GM18861 (cell line): ENCODE results near the gene C19orf25.
"Not testable (repeated sequence)": the region's sequence is repeated elsewhere in the genome, so short reads cannot be mapped to it uniquely, and the experiment has no call there.

Experiments
- ATAC-seq: cut with Tn5 transposase; IDR thresholded peaks from one replicate; pipeline ENCODE4 v1.9.1; 2021; ENCODE audit not compliant: unreplicated experiment

C19orf25 gene

GRCh38 chr19:1481893-1482360 lies 2.9 kb upstream of the C19orf25 start:
- ATAC-seq, result no peak

DNA sequence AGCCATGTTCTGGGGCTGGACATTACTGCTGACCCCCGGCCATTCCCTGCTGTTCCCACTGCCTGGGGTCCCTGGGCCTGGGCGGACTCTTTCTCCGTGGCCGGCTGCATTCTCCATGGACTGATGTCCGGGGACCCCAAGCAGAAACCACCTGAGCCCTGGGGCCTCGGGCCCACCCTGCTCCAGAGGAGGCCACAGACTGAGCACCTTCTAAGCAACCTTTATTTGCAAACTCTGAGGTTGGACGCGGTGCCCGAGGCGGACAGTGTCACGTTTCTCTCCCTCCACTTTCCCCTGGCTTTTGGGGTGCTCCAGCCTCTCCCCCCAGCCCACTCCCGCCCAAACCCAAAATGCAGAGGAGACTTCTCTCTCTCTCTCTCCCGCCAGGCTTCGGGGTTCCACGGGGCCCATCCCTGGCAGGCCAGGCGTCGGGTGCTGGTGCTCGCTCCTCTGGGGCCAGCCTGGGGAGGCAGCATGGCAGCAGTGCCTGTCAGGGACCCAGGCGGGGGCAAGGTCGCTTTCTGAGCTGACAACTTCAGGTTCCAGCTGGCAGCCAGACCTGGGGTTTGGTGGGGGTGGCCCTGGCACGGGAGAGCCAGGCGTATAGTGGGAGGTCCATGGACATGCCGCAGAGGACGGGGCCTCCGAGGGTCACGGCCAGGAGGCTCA lies 2.3 kb upstream of the C19orf25 start:
- ATAC-seq, result no peak

DNA sequence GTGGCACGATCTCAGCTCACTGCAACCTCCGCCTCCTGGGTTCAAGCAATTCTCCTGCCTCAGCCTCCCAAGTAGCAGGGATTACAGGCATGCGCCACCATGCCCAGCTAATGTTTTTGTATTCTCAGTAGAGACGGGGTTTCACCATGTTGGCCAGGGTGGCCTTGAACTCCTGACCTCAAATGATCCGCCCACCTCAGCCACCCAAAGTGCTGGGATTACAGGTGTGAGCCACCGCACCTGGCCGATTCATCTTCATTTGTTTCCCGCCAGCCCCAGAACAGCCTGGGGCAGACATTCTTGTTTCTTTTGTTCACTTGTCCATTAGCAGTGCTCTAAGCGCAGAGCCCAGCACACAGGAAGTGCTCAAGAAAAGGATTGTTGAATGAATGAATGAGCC lies 2.0 kb downstream of the C19orf25 start:
- ATAC-seq, result not testable (repeated sequence)

- ATAC-seq, result no peak
Measured at GRCh38 chr19:1475751-1476437, 3.1 kb downstream of the C19orf25 start.

GRCh38 chr19:1474765-1475351 lies 4.2 kb downstream of the C19orf25 start:
- no peak for ATAC-seq

- no peak for ATAC-seq
Measured at GRCh38 chr19:1474011-1474764, 4.8 kb downstream of the C19orf25 start.

GRCh38 chr19:1473085-1473851 lies 5.7 kb downstream of the C19orf25 start:
- ATAC-seq, result no peak

DNA sequence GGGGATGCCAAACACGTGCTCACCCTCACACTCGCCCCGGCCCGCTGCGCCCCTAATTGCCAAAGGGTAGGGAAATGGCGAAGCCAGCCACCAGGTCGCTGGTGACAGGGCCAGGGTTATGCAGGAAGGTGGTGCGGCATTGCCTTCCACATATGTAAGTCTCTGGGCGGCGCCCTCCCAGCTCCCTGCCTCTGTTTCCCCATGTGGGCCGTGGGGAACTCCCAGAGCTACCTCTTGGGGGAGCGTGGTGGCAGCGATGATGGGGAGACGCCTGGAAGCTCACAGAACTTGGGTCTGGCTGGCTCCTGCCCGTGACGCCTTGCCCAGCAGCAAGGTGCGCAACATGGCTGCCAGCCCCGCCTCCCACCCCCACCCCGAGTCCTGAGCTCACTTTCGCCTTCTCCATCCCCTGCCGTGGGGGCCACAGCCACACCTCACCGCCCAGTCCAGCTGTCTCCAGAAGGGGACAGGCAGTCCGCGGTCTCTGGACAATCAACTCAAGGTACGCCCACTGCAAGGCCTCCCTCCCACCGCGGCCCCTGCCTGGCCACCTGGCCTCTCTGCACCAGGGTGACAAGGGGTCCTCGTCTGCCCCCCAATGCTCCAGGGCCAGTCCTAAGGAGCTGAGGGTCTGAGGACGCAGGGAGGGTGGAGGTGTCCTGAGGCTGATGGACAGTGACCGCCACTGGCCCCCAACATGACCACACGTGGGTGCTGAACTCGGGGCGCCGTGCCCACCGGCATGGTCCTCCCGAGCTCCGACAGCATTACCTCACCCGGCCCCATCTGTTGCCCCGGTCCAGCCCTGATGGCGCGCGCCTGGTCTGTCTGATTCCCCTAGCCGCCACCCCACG lies 6.6 kb downstream of the C19orf25 start:
- no peak for ATAC-seq

- ATAC-seq, result no peak
Measured at GRCh38 chr19:1471515-1472160, 7.4 kb downstream of the C19orf25 start.

- ATAC-seq, result no peak
Measured at GRCh38 chr19:1471010-1471514, 8.0 kb downstream of the C19orf25 start.

- no peak for ATAC-seq
Measured at GRCh38 chr19:1470305-1471009, 8.6 kb downstream of the C19orf25 start.

DNA sequence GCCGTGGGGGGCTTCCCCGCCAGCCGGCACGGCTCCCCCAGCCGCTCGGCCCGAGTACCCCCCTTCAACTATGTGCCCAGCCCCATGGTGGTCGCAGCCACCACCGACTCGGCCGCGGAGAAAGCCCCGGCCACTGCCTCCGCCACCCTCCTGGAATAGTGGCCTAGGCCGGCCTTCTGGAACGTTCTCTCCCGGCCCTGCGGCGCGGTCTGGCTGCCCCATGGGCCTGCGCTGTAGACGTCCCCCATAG lies 9.0 kb downstream of the C19orf25 start:
- ATAC-seq, result no peak

GRCh38 chr19:1469255-1470054 lies 9.6 kb downstream of the C19orf25 start:
- ATAC-seq, result no peak

DNA sequence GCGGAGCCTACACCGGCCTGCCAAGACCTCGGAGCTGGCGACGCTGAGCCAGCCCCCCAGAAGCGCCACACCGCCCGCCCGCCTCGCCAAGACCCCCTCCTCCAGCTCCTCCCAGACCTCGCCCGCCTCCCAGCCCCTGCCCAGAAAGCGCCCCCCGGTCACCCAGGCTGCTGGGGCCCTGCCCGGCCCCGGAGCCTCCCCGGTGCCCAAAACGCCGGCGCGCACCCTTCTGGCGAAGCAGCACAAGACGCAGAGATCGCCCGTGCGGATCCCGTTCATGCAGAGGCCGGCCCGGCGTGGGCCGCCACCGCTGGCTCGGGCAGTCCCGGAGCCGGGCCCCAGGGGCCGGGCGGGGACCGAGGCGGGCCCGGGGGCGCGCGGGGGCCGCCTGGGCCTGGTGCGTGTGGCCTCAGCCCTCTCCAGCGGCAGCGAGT lies 10.2 kb downstream of the C19orf25 start:
- no peak for ATAC-seq

- ATAC-seq, result no peak
Measured at GRCh38 chr19:1468274-1468820, 10.7 kb downstream of the C19orf25 start.

GRCh38 chr19:1467490-1468273 lies 11.3 kb downstream of the C19orf25 start:
- no peak for ATAC-seq

DNA sequence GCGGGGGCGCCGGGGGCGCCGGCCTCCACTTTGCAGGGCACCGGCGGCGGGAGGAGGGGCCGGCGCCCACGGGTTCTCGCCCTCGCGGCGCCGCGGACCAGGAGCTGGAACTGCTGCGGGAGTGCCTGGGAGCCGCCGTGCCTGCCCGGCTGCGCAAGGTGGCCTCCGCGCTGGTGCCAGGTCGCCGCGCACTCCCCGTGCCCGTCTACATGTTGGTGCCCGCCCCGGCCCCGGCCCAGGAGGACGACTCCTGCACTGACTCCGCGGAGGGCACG lies 11.9 kb downstream of the C19orf25 start:
- no peak for ATAC-seq
